Lower leg skin (tissue), 3 donors: Measurements from ENCODE around the gene JPH2.

Experiments used
- POLR2A ChIP-seq, 2 donors: fragments of 450-650 bp; IDR thresholded peaks; one replicate each; pipeline ENCODE4 v1.6.1; 2016 to 2017; ENCODE audit warnings: antibody characterized with exemption in 2 of 2, mild to moderate bottlenecking in 1 of 2, moderate library complexity in 1 of 2
- TF ChIP-seq, protein P1 (sequence below), 3 donors: fragments of 450-650 bp; IDR thresholded peaks; one replicate each; pipeline ENCODE4 v1.5.1; 2016; ENCODE audit warnings: antibody characterized with exemption in 3 of 3, mild to moderate bottlenecking in 3 of 3, moderate library complexity in 2 of 3

DNA sequence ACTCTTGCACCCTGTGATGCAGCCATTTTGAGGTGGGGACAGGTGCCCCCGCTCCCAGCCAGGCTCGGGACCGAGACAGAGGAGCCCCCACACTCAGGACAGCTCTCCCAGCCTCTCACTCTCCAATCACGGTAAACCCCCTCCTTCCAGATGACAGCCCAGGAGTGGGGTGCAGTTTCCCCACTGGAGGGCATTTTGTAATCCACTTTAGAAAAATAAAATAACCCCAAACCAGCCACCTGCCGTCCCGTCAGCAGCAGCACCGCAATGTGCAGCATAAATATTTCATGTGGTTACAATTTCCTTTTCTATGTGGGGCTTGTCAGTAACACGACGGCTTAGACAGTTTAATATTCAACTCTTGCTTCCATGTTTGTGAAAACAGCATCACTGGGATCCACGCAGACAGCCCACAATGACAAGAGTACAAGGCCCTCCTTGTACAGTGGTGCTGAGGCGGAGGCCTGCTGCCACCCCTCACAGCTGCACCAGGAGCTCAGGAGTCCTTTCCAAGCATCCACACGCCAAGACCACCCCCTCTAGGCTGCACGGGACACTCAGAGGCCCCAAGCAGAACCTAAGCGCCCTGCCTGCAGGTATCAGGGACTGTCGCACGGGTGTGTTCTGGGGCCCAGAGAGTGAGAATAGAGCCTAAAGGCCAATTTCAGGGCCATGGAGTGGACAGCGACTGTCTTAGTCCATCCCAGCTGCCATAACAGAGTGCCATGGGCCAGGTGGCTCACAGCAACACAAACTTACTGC lies 116.7 kb downstream of the JPH2 start:
- TF ChIP-seq, protein P1, sequence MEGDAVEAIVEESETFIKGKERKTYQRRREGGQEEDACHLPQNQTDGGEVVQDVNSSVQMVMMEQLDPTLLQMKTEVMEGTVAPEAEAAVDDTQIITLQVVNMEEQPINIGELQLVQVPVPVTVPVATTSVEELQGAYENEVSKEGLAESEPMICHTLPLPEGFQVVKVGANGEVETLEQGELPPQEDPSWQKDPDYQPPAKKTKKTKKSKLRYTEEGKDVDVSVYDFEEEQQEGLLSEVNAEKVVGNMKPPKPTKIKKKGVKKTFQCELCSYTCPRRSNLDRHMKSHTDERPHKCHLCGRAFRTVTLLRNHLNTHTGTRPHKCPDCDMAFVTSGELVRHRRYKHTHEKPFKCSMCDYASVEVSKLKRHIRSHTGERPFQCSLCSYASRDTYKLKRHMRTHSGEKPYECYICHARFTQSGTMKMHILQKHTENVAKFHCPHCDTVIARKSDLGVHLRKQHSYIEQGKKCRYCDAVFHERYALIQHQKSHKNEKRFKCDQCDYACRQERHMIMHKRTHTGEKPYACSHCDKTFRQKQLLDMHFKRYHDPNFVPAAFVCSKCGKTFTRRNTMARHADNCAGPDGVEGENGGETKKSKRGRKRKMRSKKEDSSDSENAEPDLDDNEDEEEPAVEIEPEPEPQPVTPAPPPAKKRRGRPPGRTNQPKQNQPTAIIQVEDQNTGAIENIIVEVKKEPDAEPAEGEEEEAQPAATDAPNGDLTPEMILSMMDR (IDR thresholded peaks at IDR 0.05): no peak
- TF ChIP-seq POLR2A (IDR thresholded peaks at IDR 0.05): no peak
